Right hindlimb (tissue), 1 donor: ENCODE measurements around the gene STAU1.

Source experiments
- DNase-seq: peaks from one replicate; pipeline ENCODE4 v3.0.0-alpha.2; 2018

The STAU1 gene

GRCh38 chr20:49187851-49188641 lies at the start of gene STAU1:
Gene STAU1 (minus strand): TSS chr20:49188334. CDS start chr20:49166201, 22,133 bp downstream.
- DNase-seq, result peak; percentile 98

GRCh38 chr20:49237531-49237930 lies 49.4 kb upstream of the STAU1 start:
- no peak for DNase-seq

- DNase-seq, result no peak
These were observed 48.2 kb upstream of the STAU1 start for GRCh38 chr20:49236301-49236700.

- no peak for DNase-seq
These were observed 46.7 kb upstream of the STAU1 start for GRCh38 chr20:49234831-49235230.

- no peak for DNase-seq
These were observed 45.1 kb upstream of the STAU1 start for GRCh38 chr20:49233226-49233625.

- DNase-seq, result no peak
These were observed 43.3 kb upstream of the STAU1 start for GRCh38 chr20:49231471-49231870.

- peak; percentile 76 for DNase-seq
These were observed 42.5 kb upstream of the STAU1 start for GRCh38 chr20:49230561-49231133.

- no peak for DNase-seq
These were observed 41.9 kb upstream of the STAU1 start for GRCh38 chr20:49230021-49230420.

GRCh38 chr20:49229381-49229780 lies 41.2 kb upstream of the STAU1 start:
- no peak for DNase-seq

- DNase-seq, result peak; percentile 54
These were observed 40.5 kb upstream of the STAU1 start for GRCh38 chr20:49228676-49229075.

GRCh38 chr20:49225896-49226295 lies 37.8 kb upstream of the STAU1 start:
- DNase-seq, result no peak

- DNase-seq, result no peak
These were observed 32.0 kb upstream of the STAU1 start for GRCh38 chr20:49219924-49220831.

GRCh38 chr20:49219091-49219923 lies 31.2 kb upstream of the STAU1 start, which contains the start of gene DDX27:
Gene DDX27 (plus strand): TSS chr20:49219416. CDS start chr20:49219449, 33 bp downstream.
- peak; percentile 98 for DNase-seq

GRCh38 chr20:49218739-49219090 lies 30.6 kb upstream of the STAU1 start:
- DNase-seq, result peak; percentile 45

GRCh38 chr20:49216991-49217578 lies 29.0 kb upstream of the STAU1 start:
- peak; percentile 90 for DNase-seq

- DNase-seq, result no peak
These were observed 27.1 kb upstream of the STAU1 start for GRCh38 chr20:49215232-49215631.

- no peak for DNase-seq
These were observed 26.4 kb upstream of the STAU1 start for GRCh38 chr20:49214571-49214970.

- DNase-seq, result no peak
These were observed 22.6 kb upstream of the STAU1 start for GRCh38 chr20:49210757-49211110.

GRCh38 chr20:49210101-49210756 lies 22.1 kb upstream of the STAU1 start:
- no peak for DNase-seq

- DNase-seq, result no peak
These were observed 18.9 kb upstream of the STAU1 start for GRCh38 chr20:49207076-49207475.

- no peak for DNase-seq
These were observed 15.6 kb upstream of the STAU1 start for GRCh38 chr20:49203746-49204145.

GRCh38 chr20:49203011-49203410 lies 14.9 kb upstream of the STAU1 start:
- DNase-seq, result no peak
